22Rv1 (cell line): ENCODE measurements around the gene CTNNA3.

ENCODE experiments used
- H3K27ac ChIP-seq: fragments of 450-650 bp; 2 replicates; pipeline ENCODE4 v1.5.1; 2017
- CTCF ChIP-seq: fragments of 450-650 bp; IDR thresholded peaks from 2 replicates; pipeline ENCODE4 v1.5.1; 2017; ENCODE audit warnings: mild to moderate bottlenecking
- ZFX ChIP-seq: fragments of 450-650 bp; IDR thresholded peaks from 2 replicates; pipeline ENCODE4 v1.6.1; 2017; ENCODE audit warnings: antibody characterized with exemption, borderline replicate concordance

The CTNNA3 gene

DNA sequence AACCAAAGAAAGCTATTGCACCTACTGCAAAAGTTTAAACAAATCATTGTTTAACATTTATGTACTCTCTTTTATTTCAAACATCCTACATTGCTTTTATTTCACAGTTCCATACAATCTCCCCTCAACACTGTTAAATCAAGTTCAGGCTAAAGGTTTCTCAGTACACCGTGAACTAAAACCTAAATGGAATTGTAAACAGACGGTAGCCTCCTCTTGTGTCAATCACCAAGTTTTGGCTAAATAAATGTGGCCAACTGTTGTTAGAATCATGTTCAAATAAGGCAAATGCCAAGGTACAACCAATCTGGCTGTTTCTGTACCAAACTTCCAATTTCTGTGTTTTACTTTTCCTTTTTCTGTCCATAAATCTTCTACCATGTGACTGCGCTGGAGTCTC, 1493.9 kb downstream of the CTNNA3 start:
- no peak overlapping the region for H3K27ac ChIP-seq
- no peak for TF ChIP-seq CTCF
- no peak for TF ChIP-seq ZFX

- no peak overlapping the region for H3K27ac ChIP-seq
- TF ChIP-seq ZFX (no peak), CTCF (no peak)
These were observed 1503.7 kb downstream of the CTNNA3 start for GRCh38 chr10:66192162-66192831.

DNA sequence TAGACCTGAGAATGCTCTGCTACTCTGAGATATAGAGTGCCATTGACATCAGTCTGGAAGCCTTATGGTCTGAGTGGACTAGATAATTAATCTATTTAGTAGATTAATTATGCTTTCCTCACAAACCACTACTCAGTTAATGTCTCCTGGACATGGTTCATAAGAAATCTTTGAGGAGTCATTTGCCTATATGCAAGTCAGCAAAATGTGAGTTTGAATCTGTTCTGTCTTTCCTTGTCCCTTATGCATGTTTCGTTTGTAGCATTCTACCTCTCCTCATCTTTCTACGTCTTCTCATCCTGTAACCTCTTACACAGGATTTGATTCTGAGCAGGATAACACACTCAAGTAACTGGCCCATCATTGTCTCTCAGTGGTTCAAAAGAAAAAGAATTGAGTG, 1505.6 kb downstream of the CTNNA3 start:
- no peak overlapping the region for H3K27ac ChIP-seq
- no peak for TF ChIP-seq CTCF
- TF ChIP-seq ZFX: no peak

DNA sequence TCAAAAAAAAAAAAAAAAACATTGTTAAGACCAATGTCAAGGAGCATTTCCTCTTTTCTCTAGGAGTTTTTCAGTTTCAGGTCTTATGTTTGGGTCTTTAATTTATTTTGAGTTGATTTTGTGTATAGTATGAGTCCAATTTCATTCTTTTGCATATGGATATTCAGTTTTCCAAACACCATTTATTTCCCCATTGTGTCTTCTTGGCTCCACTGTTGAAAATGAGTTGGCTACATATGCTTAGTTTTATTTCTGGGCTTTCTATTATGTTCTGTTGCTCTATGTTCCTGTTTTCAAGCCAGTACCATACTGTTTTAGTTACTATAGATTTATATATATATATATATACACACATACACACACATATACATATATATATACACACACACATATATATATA, 1506.7 kb downstream of the CTNNA3 start:
- no peak overlapping the region for H3K27ac ChIP-seq
- TF ChIP-seq CTCF: no peak
- no peak for TF ChIP-seq ZFX

GRCh38 chr10:66187053-66187733, 1508.8 kb downstream of the CTNNA3 start:
- no peak for TF ChIP-seq CTCF
- TF ChIP-seq ZFX: no peak
- H3K27ac ChIP-seq: no peak overlapping the region

GRCh38 chr10:66183028-66183427, 1513.0 kb downstream of the CTNNA3 start:
- no peak overlapping the region for H3K27ac ChIP-seq
- TF ChIP-seq CTCF (no peak), ZFX (no peak)

DNA sequence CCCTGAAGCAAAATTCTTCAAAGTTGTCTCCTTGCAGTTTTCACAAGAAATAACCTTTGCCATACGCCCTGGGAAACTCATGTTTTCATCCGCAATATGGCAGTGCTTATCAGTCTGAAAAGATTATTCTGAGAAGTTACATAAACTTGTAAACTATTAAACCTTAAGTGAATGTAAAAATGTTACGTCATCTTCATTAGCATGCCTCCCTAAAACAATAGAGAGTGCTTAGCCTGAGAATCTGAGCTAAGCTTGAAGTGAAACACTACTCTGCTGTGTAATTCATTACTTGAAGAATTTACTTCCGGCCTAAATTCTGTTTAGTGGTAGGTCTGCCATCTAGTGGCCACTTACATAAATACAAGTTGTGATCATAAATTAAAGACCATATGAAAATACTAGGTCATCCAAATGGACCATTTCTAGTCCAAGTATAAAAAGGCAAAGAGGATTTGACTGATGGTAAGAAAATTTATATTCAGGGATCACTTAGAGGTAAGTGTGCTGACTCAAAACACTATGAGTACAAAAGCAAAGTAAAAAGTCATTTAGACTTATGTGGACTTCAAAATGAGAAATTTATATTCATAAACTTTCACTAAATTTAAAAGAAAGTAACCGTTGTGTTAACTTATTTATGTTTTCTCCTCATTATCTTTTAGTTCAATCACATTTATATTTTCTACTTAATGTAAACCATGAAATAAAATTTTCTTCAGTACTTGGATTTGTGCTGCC, 1515.2 kb downstream of the CTNNA3 start:
- no peak for TF ChIP-seq ZFX
- TF ChIP-seq CTCF: peak; percentile 78
- H3K27ac ChIP-seq: no peak overlapping the region
